Parathyroid adenoma (tissue), 2 donors: Measurements from ENCODE around the gene HOTAIR.

Experiments used
- H2AFZ ChIP-seq: fragments of 300-600 bp; sonication (generic); one replicate; pipeline ENCODE4 v1.7.0; 2017; ENCODE audit warnings: antibody characterized with exemption, mild to moderate bottlenecking
- H3K27ac ChIP-seq: fragments of 300-600 bp; sonication (generic); one replicate; pipeline ENCODE4 v1.7.0; 2017
- H3K27me3 ChIP-seq: fragments of 300-600 bp; sonication (generic); one replicate; pipeline ENCODE4 v1.7.0; 2017; ENCODE audit warnings: low read length; ENCODE audit not compliant: control insufficient read depth, insufficient read depth
- H3K36me3 ChIP-seq: fragments of 300-600 bp; sonication (generic); one replicate; pipeline ENCODE4 v1.7.0; 2017; ENCODE audit warnings: low read length; ENCODE audit not compliant: control insufficient read depth, insufficient read depth
- H3K4me1 ChIP-seq: fragments of 300-600 bp; sonication (generic); one replicate; pipeline ENCODE4 v1.7.0; 2017; ENCODE audit warnings: control low read depth
- H3K4me2 ChIP-seq: fragments of 300-600 bp; sonication (generic); one replicate; pipeline ENCODE4 v1.7.0; 2017; ENCODE audit warnings: low read length
- H3K4me3 ChIP-seq: fragments of 300-600 bp; sonication (generic); one replicate; pipeline ENCODE4 v1.7.0; 2017; ENCODE audit warnings: low read depth, low read length
- H3K79me2 ChIP-seq: fragments of 300-600 bp; sonication (generic); one replicate; pipeline ENCODE4 v1.7.0; 2017; ENCODE audit warnings: control low read depth
- H3K9ac ChIP-seq: fragments of 300-600 bp; sonication (generic); one replicate; pipeline ENCODE4 v1.7.0; 2017; ENCODE audit warnings: mild to moderate bottlenecking
- H3K9me3 ChIP-seq: fragments of 300-600 bp; sonication (generic); one replicate; pipeline ENCODE4 v1.7.0; 2017; ENCODE audit warnings: low read length; ENCODE audit not compliant: control insufficient read depth
- TF ChIP-seq, protein P1 (sequence below): fragments of 300-600 bp; sonication (generic); IDR thresholded peaks from one replicate; pipeline ENCODE4 v1.7.0; 2017; ENCODE audit warnings: antibody characterized with exemption, mild to moderate bottlenecking
- donor health status: primary hyperparathyroidism.

The HOTAIR gene

DNA sequence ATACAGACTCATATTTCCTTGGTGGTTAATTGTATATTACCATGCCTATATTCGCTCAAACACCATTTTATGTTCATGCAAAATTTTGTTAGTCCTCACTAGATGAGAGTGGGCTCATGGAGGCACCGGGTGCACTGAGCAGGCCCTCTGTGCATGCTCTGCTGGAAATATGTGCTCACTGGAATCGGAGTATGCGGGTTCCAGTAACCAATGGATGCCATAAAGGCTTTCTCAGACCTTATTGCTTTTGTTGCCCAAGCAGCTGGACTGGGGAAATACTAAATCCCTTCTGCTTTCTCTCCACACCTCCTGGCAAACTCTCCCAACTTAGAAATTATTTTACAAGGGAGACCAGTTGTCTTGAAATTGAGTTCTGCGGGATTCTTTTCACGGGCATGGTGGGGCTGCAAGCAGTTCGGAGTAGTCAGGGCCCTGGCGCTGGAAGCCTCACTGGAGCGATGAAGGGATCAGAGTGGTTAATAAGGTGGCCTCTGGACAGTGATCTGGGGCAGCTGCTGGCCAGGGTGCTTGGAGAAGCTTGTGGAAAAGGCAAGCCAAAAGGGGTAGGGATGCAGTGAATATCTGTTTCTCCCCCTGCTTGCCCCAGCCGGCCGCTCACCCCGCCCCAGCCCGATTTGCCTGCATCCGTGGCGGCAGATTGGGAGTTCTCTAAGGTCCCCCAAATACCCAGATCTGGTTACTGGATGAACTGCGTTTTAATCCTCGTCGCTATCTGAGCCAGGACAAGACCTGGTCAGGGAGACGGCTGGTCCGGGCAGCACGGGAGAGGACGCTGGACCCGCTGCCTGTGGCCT lies 46.0 kb upstream of the HOTAIR start:
- H3K27ac ChIP-seq, result no peak overlapping the region
- no peak overlapping the region for H3K4me2 ChIP-seq
- H3K27me3 ChIP-seq, result peaks cover 14% of the 10 kb centered on the region
- no peak overlapping the region for H3K4me3 ChIP-seq
- H3K9me3 ChIP-seq, result no peaks in the 10 kb centered on the region
- H2AFZ ChIP-seq, result no peak overlapping the region
- no peaks in the 10 kb centered on the region for H3K79me2 ChIP-seq
- H3K9ac ChIP-seq, result no peak overlapping the region
- H3K36me3 ChIP-seq, result no peaks in the 10 kb centered on the region
- no peaks in the 10 kb centered on the region for H3K4me1 ChIP-seq
- TF ChIP-seq, protein P1, sequence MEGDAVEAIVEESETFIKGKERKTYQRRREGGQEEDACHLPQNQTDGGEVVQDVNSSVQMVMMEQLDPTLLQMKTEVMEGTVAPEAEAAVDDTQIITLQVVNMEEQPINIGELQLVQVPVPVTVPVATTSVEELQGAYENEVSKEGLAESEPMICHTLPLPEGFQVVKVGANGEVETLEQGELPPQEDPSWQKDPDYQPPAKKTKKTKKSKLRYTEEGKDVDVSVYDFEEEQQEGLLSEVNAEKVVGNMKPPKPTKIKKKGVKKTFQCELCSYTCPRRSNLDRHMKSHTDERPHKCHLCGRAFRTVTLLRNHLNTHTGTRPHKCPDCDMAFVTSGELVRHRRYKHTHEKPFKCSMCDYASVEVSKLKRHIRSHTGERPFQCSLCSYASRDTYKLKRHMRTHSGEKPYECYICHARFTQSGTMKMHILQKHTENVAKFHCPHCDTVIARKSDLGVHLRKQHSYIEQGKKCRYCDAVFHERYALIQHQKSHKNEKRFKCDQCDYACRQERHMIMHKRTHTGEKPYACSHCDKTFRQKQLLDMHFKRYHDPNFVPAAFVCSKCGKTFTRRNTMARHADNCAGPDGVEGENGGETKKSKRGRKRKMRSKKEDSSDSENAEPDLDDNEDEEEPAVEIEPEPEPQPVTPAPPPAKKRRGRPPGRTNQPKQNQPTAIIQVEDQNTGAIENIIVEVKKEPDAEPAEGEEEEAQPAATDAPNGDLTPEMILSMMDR, result no peak

DNA sequence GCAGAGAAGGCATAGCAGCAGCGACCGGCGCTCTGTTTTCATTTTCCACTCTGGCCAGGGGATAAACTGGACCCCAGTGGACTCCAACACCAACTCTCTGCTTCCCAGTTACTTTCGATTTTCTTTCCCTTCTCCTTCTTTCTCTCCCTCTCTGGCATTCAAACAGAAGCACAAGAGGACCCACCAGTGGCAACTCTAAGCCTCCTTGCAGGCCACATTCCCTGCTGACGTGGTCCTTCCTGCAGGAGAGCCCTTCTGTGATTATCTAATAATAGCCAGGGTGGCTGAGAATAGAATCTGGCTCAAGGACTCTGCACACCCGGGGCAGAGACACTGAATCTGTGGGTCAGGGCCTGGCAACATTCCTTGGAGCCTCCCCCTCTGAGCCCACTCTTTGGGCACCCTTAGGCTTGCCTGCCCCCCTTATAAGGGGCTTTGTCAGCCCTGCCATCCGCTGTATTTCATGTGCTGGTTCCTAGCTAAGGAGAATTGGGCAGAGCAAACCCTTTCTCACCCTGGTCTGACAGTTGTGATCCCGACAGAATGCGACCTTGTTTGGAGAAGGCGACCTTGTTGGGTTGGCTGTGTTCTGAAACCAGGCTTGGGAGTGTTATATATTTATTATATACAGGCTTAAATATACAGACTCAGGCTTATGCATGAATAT lies 45.3 kb upstream of the HOTAIR start:
- Histone ChIP-seq H3K9ac (no peak overlapping the region), H3K27me3 (peaks cover 21% of the 10 kb centered on the region), H3K4me2 (no peak overlapping the region), H2AFZ (no peak overlapping the region), H3K9me3 (no peaks in the 10 kb centered on the region), H3K27ac (no peak overlapping the region), H3K36me3 (no peaks in the 10 kb centered on the region), H3K4me3 (no peak overlapping the region), H3K79me2 (no peaks in the 10 kb centered on the region), H3K4me1 (no peaks in the 10 kb centered on the region)
- TF ChIP-seq, protein P1, result no peak

DNA sequence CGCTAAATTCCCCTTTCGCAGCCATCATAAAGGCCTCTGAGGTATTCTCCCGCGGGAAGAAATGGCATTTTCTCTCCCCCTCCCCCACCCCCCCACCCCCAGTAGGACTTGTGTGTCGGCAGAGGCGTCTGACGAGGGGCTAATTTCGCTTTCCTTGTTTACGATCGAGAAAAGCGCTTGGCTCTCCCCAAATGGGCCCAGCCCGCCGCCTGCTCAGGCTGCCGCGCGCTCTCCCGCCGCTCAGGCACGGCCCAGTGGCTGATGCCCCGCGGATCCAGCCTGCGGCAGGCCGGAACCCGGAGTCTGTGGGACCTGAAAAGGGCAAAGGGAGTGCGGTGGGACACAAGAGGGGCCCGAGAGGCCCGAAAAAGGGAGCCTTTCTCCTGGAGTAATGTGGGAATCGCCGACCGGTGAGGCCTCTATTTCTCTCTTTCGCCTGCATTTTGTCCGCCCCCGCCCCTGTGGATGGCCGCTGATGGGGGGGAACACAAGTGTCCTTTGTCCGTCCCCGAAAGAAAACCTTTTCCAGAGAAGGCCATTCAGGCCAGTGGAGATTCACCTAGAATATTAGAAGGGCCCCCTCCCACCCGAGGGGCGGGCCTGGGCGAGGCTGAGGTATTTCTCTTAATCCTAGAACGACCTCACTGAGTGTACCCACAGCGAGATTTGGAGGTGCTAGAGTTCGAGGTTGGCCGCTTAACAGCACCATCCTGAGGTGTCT lies 44.5 kb upstream of the HOTAIR start:
- TF ChIP-seq, protein P1, result no peak
- H3K4me3 ChIP-seq, result no peak overlapping the region
- H3K36me3 ChIP-seq, result no peaks in the 10 kb centered on the region
- no peaks in the 10 kb centered on the region for H3K9me3 ChIP-seq
- no peaks in the 10 kb centered on the region for H3K79me2 ChIP-seq
- no peaks in the 10 kb centered on the region for H3K4me1 ChIP-seq
- H3K27ac ChIP-seq, result no peak overlapping the region
- peaks cover 21% of the 10 kb centered on the region for H3K27me3 ChIP-seq
- H2AFZ ChIP-seq, result no peak overlapping the region
- H3K9ac ChIP-seq, result no peak overlapping the region
- H3K4me2 ChIP-seq, result no peak overlapping the region

DNA sequence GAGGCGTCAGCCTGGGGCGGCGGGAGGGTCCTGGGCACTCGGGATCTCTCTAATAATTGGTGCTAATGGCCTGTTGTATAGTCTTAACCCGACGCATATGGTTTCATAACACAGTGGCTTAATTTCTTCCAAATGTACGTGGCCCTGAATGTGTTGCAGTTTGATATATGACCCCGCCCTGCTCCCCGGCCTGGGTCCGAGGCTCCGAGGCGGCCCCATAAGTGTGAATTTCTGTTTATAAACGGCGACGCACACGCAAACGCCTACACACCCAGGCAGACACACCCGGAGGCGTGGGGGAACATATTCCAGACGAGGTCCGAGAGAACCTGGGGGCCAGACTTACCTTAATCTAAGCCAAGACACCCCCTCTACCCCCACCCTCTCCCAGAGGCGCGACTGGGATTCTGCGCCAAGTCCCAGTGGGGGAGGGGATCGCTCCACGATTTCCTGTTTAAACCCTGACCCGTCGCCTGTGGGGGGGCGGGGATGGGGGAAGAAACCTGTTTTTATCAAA lies 43.8 kb upstream of the HOTAIR start:
- TF ChIP-seq, protein P1, result no peak

More for the DNA sequence above, 43.8 kb upstream of the HOTAIR start:
- Histone ChIP-seq H2AFZ (no peak overlapping the region), H3K36me3 (no peaks in the 10 kb centered on the region), H3K9ac (no peak overlapping the region), H3K4me3 (no peak overlapping the region), H3K27ac (no peak overlapping the region), H3K27me3 (peaks cover 20% of the 10 kb centered on the region), H3K4me2 (no peak overlapping the region), H3K9me3 (no peaks in the 10 kb centered on the region), H3K4me1 (no peaks in the 10 kb centered on the region), H3K79me2 (no peaks in the 10 kb centered on the region)
